Endothelial cell of umbilical vein (primary cell): ENCODE measurements around the gene TM4SF5.

Source experiments
- CTCF ChIP-seq, 2 donors: IDR thresholded peaks; 1 replicate in 1 of 2; 2 replicates in 1 of 2; pipeline ENCODE4 v1.5.1; 2011; ENCODE audit warnings: low read length in 2 of 2, mild to moderate bottlenecking in 2 of 2, moderate library complexity in 2 of 2, control low read depth in 1 of 2, inconsistent platforms in 1 of 2, low read depth in 1 of 2; ENCODE audit not compliant: insufficient read depth in 1 of 2; ENCODE audit errors: extremely low read depth in 1 of 2
- EZH2 ChIP-seq: IDR thresholded peaks from 2 replicates; pipeline ENCODE4 v1.6.1; 2012; ENCODE audit warnings: borderline replicate concordance, low read depth, mild to moderate bottlenecking, moderate library complexity, low read length, inconsistent platforms; ENCODE audit not compliant: severe bottlenecking
- FOS ChIP-seq: IDR thresholded peaks from 2 replicates; pipeline ENCODE4 v1.6.1; 2011; ENCODE audit warnings: mild to moderate bottlenecking, low read length, moderate library complexity, borderline replicate concordance; ENCODE audit not compliant: insufficient read depth
- POLR2A ChIP-seq: IDR thresholded peaks from 2 replicates; pipeline ENCODE4 v1.6.1; 2012; ENCODE audit warnings: low read depth, mild to moderate bottlenecking, control low read depth, low read length
- POLR2AphosphoS5 ChIP-seq: IDR thresholded peaks from 2 replicates; pipeline ENCODE4 v1.6.1; 2012; ENCODE audit warnings: low read depth, mild to moderate bottlenecking, control low read depth, low read length, moderate library complexity; ENCODE audit not compliant: insufficient read depth
- TF ChIP-seq, protein P1 (sequence below): IDR thresholded peaks from 2 replicates; pipeline ENCODE4 v1.6.1; 2011; ENCODE audit not compliant: insufficient read depth, insufficient read length

DNA sequence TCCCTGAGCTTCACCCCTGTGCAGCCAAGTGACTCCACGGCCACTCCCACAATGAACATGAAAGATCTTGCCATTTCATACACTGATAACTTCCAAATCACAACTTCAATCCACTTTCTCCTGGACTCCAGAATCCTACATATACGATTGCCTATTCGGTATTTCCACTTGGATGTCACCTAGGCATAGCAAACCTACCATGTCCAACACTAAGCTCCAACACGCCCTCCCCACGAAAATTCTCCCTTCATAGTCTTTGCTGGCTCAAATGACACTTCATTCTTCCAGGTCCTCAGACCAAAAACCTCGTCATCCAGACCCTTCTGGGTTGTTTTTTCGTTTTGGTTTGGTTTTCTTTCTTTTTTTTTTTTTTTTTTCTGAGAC lies 19.0 kb downstream of the TM4SF5 start:
- TF ChIP-seq CTCF (IDR thresholded peaks at IDR 0.05; ENCODE audit: extremely low read depth in 1 of 2, insufficient read depth in 1 of 2, low read depth in 1 of 2, low read length in 2 of 2) (no peak), POLR2AphosphoS5 (no peak), EZH2 (no peak), POLR2A (no peak), FOS (no peak)
- TF ChIP-seq, protein P1, sequence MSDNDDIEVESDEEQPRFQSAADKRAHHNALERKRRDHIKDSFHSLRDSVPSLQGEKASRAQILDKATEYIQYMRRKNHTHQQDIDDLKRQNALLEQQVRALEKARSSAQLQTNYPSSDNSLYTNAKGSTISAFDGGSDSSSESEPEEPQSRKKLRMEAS = no peak
